SK-N-MC (cell line): ENCODE measurements around the gene LTO1.

Experiments
- EZH2 ChIP-seq: fragments of 200-600 bp; sonication (generic); IDR thresholded peaks from one replicate; pipeline ENCODE4 v1.6.1; 2017; ENCODE audit warnings: antibody characterized with exemption
- POLR2AphosphoS5 ChIP-seq: IDR thresholded peaks from 2 replicates; pipeline ENCODE4 v1.6.1; 2012; ENCODE audit warnings: mild to moderate bottlenecking, low read depth, low read length, borderline replicate concordance

- TF ChIP-seq POLR2AphosphoS5 (no peak), EZH2 (no peak)
These were observed 16.3 kb upstream of the LTO1 start for GRCh38 chr11:69691463-69691862.
